ENCODE results near the gene ERN2.

Gene ERN2

DNA sequence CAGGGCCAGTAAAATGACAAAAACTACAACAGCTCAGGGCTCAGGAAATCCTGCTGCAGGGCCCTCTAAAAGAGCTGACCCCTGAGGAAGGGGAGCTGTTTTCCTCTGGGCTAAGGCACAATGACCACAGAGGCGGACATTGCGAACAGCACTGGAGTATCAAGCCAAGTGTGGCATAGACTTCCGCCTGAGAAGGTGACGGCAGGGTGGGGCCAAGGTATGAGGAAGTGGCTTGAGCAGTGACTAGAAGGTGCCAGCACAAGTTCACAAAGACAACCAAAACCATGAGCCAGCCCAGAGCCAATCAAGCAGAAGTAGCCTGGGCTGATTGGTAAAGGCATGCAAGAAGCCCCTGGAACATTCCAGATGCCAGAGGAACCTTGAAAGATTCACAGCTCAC, 13.9 kb downstream of the ERN2 start:
- peak overlapping the region; percentile 50 for H3K4me2 ChIP-seq (ENCODE audit: low read length)
- peaks cover 6% of the 10 kb centered on the region; the same call in 1 of the 2 replicates for H3K9me3 ChIP-seq (ENCODE audit: control insufficient read depth, insufficient read depth, low read length)
- no peaks in the 10 kb centered on the region for H3K36me3 ChIP-seq (ENCODE audit: control insufficient read depth, low read length)

DNA sequence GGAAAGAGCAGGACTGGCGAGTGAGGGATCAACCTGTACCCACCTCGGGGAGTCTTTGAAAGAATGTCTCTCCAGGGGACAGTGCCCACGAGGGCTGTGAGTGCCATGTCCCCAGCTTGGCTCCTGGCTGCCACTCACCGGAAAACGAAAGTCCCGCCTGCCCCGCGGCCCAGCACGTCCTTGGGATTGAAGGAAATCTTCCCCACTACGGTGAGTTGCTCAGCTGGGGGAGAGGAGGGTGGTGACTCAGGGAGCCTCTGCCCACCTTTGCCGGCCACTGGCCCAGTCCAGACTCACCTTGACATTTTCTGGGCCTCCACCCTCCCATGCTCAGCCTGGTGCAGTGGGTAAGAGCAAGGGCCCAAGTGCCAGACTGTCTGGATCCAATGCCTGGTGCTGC, 17.3 kb downstream of the ERN2 start:
- Histone ChIP-seq H3F3A (ENCODE audit: control insufficient read depth, insufficient read depth) (peaks cover 12% of the 10 kb centered on the region), H3K4me3 (ENCODE audit: low read length) (no peak overlapping the region), H3K9me3 (ENCODE audit: control insufficient read depth, insufficient read depth, low read length) (no peaks in the 10 kb centered on the region), H3K27me3 (ENCODE audit: control insufficient read depth, low read length) (no peaks in the 10 kb centered on the region), H3K4me2 (ENCODE audit: low read length) (no peak overlapping the region), H3K4me1 (ENCODE audit: control insufficient read depth, low read length) (peaks cover 12% of the 10 kb centered on the region), H3K36me3 (ENCODE audit: control insufficient read depth, low read length) (peaks cover 13% of the 10 kb centered on the region), H3K9me2 (replicated peaks; ENCODE audit: control insufficient read depth, low read length) (no peaks in the 10 kb centered on the region), H3K79me2 (ENCODE audit: control insufficient read depth, low read length) (no peaks in the 10 kb centered on the region), H4K20me1 (ENCODE audit: control insufficient read depth, insufficient read depth, low read depth, low read length) (no peaks in the 10 kb centered on the region), H3K27ac (ENCODE audit: low read depth, low read length) (no peak overlapping the region)
- no peak for TF ChIP-seq CTCF (IDR thresholded peaks at IDR 0.05; ENCODE audit: low read depth, low read length, poor library complexity, severe bottlenecking)
- no peak for TF ChIP-seq EZH2phosphoT487 (IDR thresholded peaks at IDR 0.05; ENCODE audit: borderline replicate concordance, low read length)

More for the DNA sequence above, 13.9 kb downstream of the ERN2 start:
- Histone ChIP-seq H3K79me2 (ENCODE audit: control insufficient read depth, low read length) (no peaks in the 10 kb centered on the region), H3K4me3 (ENCODE audit: low read length) (peak overlapping the region; percentile 35; the same call in 1 of the 2 replicates), H3K27me3 (ENCODE audit: control insufficient read depth, low read length) (peaks cover 4% of the 10 kb centered on the region; the same call in 1 of the 2 replicates), H4K20me1 (ENCODE audit: control insufficient read depth, insufficient read depth, low read depth, low read length) (no peaks in the 10 kb centered on the region), H3K4me1 (ENCODE audit: control insufficient read depth, low read length) (peaks cover 12% of the 10 kb centered on the region), H3K27ac (ENCODE audit: low read depth, low read length) (no peak overlapping the region), H3F3A (ENCODE audit: control insufficient read depth, insufficient read depth) (no peaks in the 10 kb centered on the region), H3K9me2 (replicated peaks; ENCODE audit: control insufficient read depth, low read length) (no peaks in the 10 kb centered on the region)
- TF ChIP-seq EZH2phosphoT487 (IDR thresholded peaks at IDR 0.05; ENCODE audit: borderline replicate concordance, low read length) (no peak), CTCF (IDR thresholded peaks at IDR 0.05; ENCODE audit: low read depth, low read length, poor library complexity, severe bottlenecking) (no peak)

DNA sequence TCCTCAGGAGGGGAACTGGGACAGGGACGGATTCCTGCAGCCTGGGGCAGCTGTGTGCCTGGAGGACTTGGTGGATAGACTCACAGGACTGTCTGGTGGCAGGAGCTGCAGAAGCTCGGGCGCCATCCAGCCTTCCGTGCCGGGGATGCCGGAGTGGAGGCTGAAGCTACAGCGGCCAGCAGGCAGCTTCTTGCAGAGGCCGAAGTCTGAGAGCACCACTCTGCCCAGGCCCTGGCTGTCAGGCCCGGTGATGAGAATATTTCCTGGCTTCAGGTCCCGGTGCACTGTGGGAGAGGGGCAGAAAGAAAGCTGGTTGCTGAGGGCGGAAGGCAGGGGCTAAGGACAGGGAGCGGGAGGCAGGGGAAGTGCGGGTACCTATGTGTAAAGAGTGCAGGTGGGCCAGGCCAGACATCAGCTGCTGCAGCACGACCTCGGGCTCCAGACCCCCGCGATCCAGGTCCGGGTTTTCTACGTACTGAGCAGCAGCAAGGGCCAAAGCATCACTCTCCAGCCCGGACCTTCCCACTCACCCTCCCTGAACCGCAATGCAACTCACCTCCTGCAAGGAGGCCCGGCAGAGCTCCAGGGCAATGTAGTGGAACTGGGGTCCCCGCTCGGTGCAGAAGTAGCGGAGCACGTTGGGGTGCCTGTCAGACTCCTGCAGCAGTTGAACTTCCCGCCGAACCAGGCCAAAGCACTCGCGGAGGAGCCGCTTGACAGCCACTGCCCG, 18.2 kb downstream of the ERN2 start:
- no peaks in the 10 kb centered on the region for H4K20me1 ChIP-seq (ENCODE audit: control insufficient read depth, insufficient read depth, low read depth, low read length)
- TF ChIP-seq EZH2phosphoT487 (IDR thresholded peaks at IDR 0.05; ENCODE audit: borderline replicate concordance, low read length), result no peak

DNA sequence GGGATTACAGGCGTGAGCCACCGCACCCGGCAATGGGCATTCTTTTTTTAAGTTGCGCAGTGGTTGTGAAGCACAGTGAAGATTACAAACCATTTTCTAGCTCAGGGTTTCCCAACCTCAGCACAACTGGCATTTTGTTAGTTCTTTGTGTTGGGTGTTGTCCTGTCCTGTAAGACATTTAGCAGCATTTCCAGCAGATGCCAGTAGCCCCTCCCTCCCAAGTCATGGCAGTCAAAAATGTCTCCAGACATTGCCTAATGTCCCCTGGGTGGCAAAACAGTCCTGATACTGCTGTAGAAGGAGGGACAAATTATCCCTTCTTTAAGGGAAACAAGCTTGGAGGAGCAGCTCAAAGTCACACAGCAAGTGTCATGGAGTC, 18.8 kb downstream of the ERN2 start:
- Histone ChIP-seq H3K36me3 (ENCODE audit: control insufficient read depth, low read length) (peaks cover 27% of the 10 kb centered on the region), H3F3A (ENCODE audit: control insufficient read depth, insufficient read depth) (peaks cover 12% of the 10 kb centered on the region), H3K9me3 (ENCODE audit: control insufficient read depth, insufficient read depth, low read length) (no peaks in the 10 kb centered on the region), H4K20me1 (ENCODE audit: control insufficient read depth, insufficient read depth, low read depth, low read length) (no peaks in the 10 kb centered on the region), H3K9me2 (replicated peaks; ENCODE audit: control insufficient read depth, low read length) (no peaks in the 10 kb centered on the region), H3K4me1 (ENCODE audit: control insufficient read depth, low read length) (peaks cover 10% of the 10 kb centered on the region), H3K27me3 (ENCODE audit: control insufficient read depth, low read length) (no peaks in the 10 kb centered on the region), H3K79me2 (ENCODE audit: control insufficient read depth, low read length) (no peaks in the 10 kb centered on the region), H3K27ac (ENCODE audit: low read depth, low read length) (no peak overlapping the region), H3K4me2 (ENCODE audit: low read length) (no peak overlapping the region), H3K4me3 (ENCODE audit: low read length) (no peak overlapping the region)
- TF ChIP-seq EZH2phosphoT487 (IDR thresholded peaks at IDR 0.05; ENCODE audit: borderline replicate concordance, low read length), result no peak
- no peak for TF ChIP-seq CTCF (IDR thresholded peaks at IDR 0.05; ENCODE audit: low read depth, low read length, poor library complexity, severe bottlenecking)

More for the DNA sequence above, 18.2 kb downstream of the ERN2 start:
- H3K27ac ChIP-seq (ENCODE audit: low read depth, low read length), result no peak overlapping the region
- H3K9me3 ChIP-seq (ENCODE audit: control insufficient read depth, insufficient read depth, low read length), result no peaks in the 10 kb centered on the region
- H3K36me3 ChIP-seq (ENCODE audit: control insufficient read depth, low read length), result peaks cover 22% of the 10 kb centered on the region
- no peak overlapping the region for H3K4me3 ChIP-seq (ENCODE audit: low read length)
- H3K9me2 ChIP-seq (replicated peaks; ENCODE audit: control insufficient read depth, low read length), result no peaks in the 10 kb centered on the region
- H3K27me3 ChIP-seq (ENCODE audit: control insufficient read depth, low read length), result no peaks in the 10 kb centered on the region
- H3K79me2 ChIP-seq (ENCODE audit: control insufficient read depth, low read length), result no peaks in the 10 kb centered on the region
- H3K4me2 ChIP-seq (ENCODE audit: low read length), result peak overlapping the region; percentile 8; the same call in 1 of the 2 replicates
- H3K4me1 ChIP-seq (ENCODE audit: control insufficient read depth, low read length), result peaks cover 12% of the 10 kb centered on the region
- peaks cover 12% of the 10 kb centered on the region for H3F3A ChIP-seq (ENCODE audit: control insufficient read depth, insufficient read depth)
